BE2C (cell line): ENCODE measurements around the gene RELB.
"Not testable (repeated sequence)": the region's sequence is repeated elsewhere in the genome, so short reads cannot be mapped to it uniquely, and the experiment has no call there.

ENCODE experiments used
- DNase-seq: peaks from one replicate; pipeline ENCODE4 v3.0.0-alpha.2; 2020
- H3K27me3 ChIP-seq: fragments of 250-450 bp; sonication (Bioruptor Pico); 2 replicates; pipeline ENCODE4 v1.5.1; 2020; ENCODE audit warnings: mild to moderate bottlenecking
- H3K36me3 ChIP-seq: fragments of 250-450 bp; sonication (Bioruptor Pico); 2 replicates; pipeline ENCODE4 v1.5.1; 2020; ENCODE audit warnings: mild to moderate bottlenecking
- H3K4me1 ChIP-seq: fragments of 250-450 bp; sonication (Bioruptor Pico); 2 replicates; pipeline ENCODE4 v1.5.1; 2020
- H3K4me3 ChIP-seq: 2 replicates; pipeline ENCODE4 v1.5.1; 2011; ENCODE audit warnings: low read depth, low read length
- H3K9me3 ChIP-seq: fragments of 250-450 bp; sonication (Bioruptor Pico); 2 replicates; pipeline ENCODE4 v1.5.1; 2020
- TF ChIP-seq, protein P1 (sequence below): IDR thresholded peaks from 2 replicates; pipeline ENCODE4 v1.5.1; 2012; ENCODE audit warnings: mild to moderate bottlenecking, low read depth, low read length

RELB gene

DNA sequence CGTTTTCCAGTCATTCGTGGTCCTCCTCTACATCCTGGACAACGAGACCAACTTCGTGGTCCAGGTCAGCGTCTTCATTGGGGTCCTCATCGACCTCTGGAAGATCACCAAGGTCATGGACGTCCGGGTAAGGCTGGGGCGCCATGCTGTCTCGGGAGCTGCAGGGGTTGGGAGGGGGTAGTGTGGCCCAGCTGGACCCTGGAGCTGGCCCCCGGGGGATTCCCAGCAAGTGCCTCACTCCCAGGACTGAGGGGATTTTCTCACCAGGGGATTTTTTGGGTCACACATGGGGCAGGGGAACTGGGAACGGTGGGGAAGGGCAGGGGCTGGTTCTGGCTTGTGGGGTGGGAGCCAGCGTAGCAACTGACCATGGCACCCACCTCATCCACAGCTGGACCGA is 10.8 kb upstream of the RELB start:
- TF ChIP-seq, protein P1, sequence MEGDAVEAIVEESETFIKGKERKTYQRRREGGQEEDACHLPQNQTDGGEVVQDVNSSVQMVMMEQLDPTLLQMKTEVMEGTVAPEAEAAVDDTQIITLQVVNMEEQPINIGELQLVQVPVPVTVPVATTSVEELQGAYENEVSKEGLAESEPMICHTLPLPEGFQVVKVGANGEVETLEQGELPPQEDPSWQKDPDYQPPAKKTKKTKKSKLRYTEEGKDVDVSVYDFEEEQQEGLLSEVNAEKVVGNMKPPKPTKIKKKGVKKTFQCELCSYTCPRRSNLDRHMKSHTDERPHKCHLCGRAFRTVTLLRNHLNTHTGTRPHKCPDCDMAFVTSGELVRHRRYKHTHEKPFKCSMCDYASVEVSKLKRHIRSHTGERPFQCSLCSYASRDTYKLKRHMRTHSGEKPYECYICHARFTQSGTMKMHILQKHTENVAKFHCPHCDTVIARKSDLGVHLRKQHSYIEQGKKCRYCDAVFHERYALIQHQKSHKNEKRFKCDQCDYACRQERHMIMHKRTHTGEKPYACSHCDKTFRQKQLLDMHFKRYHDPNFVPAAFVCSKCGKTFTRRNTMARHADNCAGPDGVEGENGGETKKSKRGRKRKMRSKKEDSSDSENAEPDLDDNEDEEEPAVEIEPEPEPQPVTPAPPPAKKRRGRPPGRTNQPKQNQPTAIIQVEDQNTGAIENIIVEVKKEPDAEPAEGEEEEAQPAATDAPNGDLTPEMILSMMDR: no peak
- Histone ChIP-seq H3K36me3 (peaks cover 11% of the 10 kb centered on the region), H3K9me3 (no peaks in the 10 kb centered on the region), H3K4me1 (no peaks in the 10 kb centered on the region), H3K4me3 (no peak overlapping the region), H3K27me3 (no peaks in the 10 kb centered on the region)
- no peak for DNase-seq

DNA sequence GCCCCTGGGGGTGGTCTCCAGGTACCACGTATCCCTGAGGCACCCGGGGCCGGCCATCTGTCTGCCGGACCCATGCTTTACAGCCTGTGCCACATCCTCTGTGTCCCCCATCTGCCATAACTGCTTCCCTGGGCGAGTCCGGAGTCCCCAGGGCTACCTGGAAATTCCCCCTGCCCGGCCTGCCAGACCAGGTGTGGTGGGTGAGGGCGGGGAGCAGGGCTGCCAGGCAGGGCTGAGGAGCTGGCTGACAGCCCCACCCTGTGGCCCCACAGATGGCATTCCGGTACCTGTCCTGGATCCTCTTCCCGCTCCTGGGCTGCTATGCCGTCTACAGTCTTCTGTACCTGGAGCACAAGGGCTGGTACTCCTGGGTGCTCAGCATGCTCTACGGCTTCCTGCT is 10.3 kb upstream of the RELB start:
- Histone ChIP-seq H3K27me3 (no peaks in the 10 kb centered on the region), H3K4me3 (no peak overlapping the region), H3K36me3 (peaks cover 11% of the 10 kb centered on the region), H3K9me3 (no peaks in the 10 kb centered on the region), H3K4me1 (no peaks in the 10 kb centered on the region)
- DNase-seq: no peak
- TF ChIP-seq, protein P1: no peak

DNA sequence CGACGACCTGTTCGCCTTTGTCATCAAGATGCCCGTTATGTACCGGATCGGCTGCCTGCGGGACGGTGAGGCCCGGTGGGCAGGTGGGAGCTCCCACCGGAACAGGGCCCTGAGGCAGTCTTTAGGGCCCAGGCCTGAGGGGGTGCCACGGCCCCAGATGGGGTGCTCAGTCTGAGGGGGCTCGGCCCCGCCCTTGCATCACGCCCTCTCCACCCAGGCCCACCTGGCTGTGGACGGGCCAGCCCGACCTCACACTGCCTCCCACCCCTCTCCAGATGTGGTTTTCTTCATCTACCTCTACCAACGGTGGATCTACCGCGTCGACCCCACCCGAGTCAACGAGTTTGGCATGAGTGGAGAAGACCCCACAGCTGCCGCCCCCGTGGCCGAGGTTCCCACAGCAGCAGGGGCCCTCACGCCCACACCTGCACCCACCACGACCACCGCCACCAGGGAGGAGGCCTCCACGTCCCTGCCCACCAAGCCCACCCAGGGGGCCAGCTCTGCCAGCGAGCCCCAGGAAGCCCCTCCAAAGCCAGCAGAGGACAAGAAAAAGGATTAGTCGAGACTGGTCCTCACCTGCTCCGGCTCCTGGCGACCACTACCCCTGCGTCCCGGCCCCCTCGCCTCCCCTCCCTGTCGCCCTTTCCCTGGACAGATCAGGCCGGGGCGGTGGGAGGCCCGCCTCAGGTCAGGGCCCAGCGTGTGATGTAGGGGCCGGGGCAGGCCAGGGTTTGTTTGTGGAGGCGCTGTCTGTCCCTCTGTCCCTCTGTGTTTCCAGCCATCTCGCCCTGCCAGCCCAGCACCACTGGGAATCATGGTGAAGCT is 8.7 kb upstream of the RELB start:
- no peak overlapping the region for H3K4me3 ChIP-seq
- H3K36me3 ChIP-seq: peaks cover 11% of the 10 kb centered on the region
- TF ChIP-seq, protein P1: no peak
- H3K4me1 ChIP-seq: no peaks in the 10 kb centered on the region
- no peaks in the 10 kb centered on the region for H3K9me3 ChIP-seq
- no peak for DNase-seq
- H3K27me3 ChIP-seq: no peaks in the 10 kb centered on the region

DNA sequence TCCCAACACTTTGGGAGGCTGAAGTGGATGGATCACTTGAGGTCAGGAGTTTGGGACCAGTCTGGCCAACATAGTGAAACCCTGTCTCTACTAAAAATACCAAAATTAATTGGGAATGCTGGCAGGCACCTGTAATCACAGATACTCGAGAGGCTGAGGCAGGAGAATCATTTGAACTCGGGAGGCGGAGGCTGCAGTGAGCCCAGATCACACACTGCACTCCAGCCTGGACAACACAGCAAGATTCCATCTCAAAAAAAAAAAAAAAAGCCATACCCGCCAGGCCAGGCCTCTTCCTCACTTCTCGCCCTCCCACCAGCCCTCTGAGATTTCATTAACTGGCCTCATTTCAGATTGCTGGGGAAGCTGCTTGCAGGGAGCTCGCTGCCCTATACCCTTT is 7.7 kb upstream of the RELB start:
- Histone ChIP-seq H3K36me3 (peaks cover 11% of the 10 kb centered on the region), H3K27me3 (no peaks in the 10 kb centered on the region), H3K4me3 (no peak overlapping the region), H3K4me1 (no peaks in the 10 kb centered on the region), H3K9me3 (no peaks in the 10 kb centered on the region)
- TF ChIP-seq, protein P1: no peak
- DNase-seq: no peak

DNA sequence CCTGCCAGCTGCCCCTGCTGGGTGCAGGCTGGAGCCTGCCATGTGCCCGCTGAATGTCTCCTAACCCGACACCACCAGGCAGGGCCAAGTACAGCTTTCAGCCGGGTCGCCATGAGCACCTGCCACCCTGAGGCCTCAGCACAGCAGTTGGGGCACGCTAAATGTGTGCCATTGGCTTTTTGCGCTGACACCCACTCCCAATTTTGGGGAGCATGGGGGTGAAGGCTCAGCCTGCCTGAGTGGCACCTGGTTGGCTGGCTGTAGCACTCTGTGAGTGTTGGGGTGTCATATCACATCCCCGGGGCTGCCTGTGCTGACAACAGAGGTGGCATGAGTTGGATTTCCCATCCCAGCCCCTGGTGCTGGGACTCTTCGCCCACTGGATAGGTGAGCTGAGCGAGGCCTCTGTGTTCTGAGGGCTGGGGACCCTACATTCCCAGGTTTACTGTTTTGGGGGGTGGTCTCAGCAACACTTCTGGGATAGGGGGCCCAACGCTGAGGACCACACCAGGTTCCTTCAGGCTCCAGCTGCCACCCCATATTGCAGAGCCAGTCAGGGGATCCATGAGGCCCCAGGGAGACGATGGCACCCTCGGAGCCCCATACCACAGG is 7.2 kb upstream of the RELB start:
- Histone ChIP-seq H3K9me3 (no peaks in the 10 kb centered on the region), H3K36me3 (peaks cover 11% of the 10 kb centered on the region), H3K4me1 (no peaks in the 10 kb centered on the region), H3K27me3 (no peaks in the 10 kb centered on the region), H3K4me3 (no peak overlapping the region)
- DNase-seq: no peak
- TF ChIP-seq, protein P1: no peak

DNA sequence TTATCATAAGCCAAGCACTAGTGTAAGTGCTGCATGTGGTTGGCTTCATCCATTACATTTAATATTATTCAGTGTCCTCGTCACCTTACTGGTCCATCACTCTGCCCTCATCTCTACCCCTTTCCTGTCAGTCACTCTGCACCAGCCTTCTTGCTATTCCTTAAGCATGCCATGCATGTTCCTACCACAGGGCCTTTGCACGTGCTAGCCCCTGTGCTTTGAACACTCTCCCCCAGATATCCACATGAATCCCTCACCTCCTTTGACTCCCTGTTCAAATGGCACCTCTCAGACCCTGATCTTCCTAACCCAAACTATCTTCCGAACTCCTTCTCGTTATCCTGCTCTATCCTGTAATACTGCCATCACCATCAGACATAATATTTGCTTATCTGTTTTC is 3.2 kb upstream of the RELB start:
- no peaks in the 10 kb centered on the region for H3K27me3 ChIP-seq
- H3K4me1 ChIP-seq: 0 out of 2 replicates have a peak, but pooled peaks cover 3% of the 10 kb centered on the region
- no peaks in the 10 kb centered on the region for H3K9me3 ChIP-seq
- H3K4me3 ChIP-seq: no peak overlapping the region
- TF ChIP-seq, protein P1: no peak
- no peaks in the 10 kb centered on the region; the same call in 1 of the 2 replicates for H3K36me3 ChIP-seq
- DNase-seq: no peak

DNA sequence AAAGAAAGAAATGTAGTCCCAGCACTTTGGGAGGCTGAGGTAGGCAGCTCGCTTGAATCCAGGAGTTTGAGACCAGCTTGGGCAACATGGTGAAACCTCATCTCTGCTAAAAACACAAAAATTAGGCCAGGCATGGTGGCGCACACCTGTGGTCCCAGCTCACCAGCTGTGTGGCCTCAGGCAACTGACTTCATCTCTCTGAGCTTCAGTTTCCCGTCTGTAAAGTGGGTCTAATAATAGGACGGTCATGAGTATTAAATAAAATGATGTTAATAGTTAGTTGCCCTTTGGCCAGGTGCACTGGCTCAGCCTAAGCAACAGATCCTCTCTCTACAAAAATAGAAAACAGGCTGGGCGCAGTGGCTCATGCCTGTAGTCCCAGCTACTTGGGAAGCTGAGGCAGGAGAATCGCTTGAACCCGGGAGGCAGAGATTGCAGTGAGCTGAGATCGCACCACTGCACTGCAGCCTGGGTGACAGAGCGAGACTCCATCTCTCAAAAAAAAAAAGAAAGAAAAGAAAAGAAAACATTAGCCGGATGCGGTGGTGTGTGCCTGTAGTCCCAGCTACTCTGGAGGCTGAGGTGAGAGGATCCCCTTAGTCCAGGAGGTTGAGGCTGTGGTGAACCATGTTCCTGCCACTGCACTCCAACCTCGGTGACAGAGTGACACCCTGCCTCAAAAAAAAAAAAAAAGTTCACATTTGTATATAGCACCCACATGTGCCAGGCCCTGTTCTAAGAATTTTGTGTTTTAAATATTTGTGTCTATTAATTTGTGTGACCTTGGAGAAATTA is 1.9 kb upstream of the RELB start:
- not testable (repeated sequence) for H3K4me1 ChIP-seq, H3K27me3 ChIP-seq, DNase-seq

DNA sequence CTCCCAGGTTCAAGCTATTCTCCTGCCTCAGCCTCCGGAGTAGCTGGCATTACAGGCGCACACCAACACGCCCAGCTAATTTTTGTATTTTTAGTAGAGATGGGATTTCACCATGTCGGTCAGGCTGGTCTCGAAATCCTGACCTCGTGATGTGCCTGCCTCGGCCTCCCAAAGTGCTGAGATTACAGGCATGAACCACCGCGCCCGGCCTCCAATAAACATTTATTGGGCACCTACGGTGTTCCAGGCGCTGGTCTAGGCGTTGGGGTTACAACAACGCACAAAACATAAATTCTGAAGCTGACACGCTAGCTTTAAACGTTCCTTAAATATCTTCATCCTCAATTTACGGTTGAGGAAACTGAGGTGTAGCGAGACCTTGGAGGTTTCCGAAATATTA is 599 bp upstream of the RELB start:
- H3K27me3 ChIP-seq, H3K4me3 ChIP-seq, DNase-seq, H3K36me3 ChIP-seq, H3K4me1 ChIP-seq, H3K9me3 ChIP-seq: not testable (repeated sequence)

More for the DNA sequence above, 1.9 kb upstream of the RELB start:
- not testable (repeated sequence) for H3K9me3 ChIP-seq, H3K36me3 ChIP-seq, H3K4me3 ChIP-seq
